ENCODE data around the gene XYLB. TPM values are rescaled to one million over a fixed set of nuclear protein-coding genes. Genes with fewer than 3 reads are reported as not detected.

The XYLB gene
- total RNA-seq, 4 donors from 2014 or later = 2.4 to 5.0 (median 2.5) TPM

GRCh38 chr3:38334142-38335055 lies 12.2 kb upstream of the XYLB start:
- TF ChIP-seq POLR2A (IDR thresholded peaks at IDR 0.05) (no peak), CTCF (IDR thresholded peaks at IDR 0.05) (no peak)
- no peak for DNase-seq
- Histone ChIP-seq H3K36me3 (no peaks in the 10 kb centered on the region), H3K9me3 (no peaks in the 10 kb centered on the region), H3K27ac (no peak overlapping the region), H3K4me3 (no peak overlapping the region), H3K4me1 (no peaks in the 10 kb centered on the region), H3K27me3 (peaks cover 0 to 4% (median 0%) of the 10 kb centered on the region in 4 donors)
- WGBS, 2 donors = 62 to 69% methylated on average over 5 of the region's 5 CpGs
- intact Hi-C loops (cut with DNase I) = no loop called here

GRCh38 chr3:38335263-38335662 lies 11.3 kb upstream of the XYLB start:
- 65 to 89% methylated on average over 6 of the region's 6 CpGs for WGBS, 2 donors
- intact Hi-C loops (cut with DNase I) = no loop called here
- H3K4me3 ChIP-seq = no peak overlapping the region
- no peak for DNase-seq
- TF ChIP-seq POLR2A (IDR thresholded peaks at IDR 0.05) = no peak
- TF ChIP-seq CTCF (IDR thresholded peaks at IDR 0.05) = no peak
- H3K36me3 ChIP-seq = no peaks in the 10 kb centered on the region
- peaks cover 0 to 4% (median 0%) of the 10 kb centered on the region in 4 donors for H3K27me3 ChIP-seq
- H3K4me1 ChIP-seq = no peaks in the 10 kb centered on the region
- no peak overlapping the region for H3K27ac ChIP-seq
- no peaks in the 10 kb centered on the region for H3K9me3 ChIP-seq

GRCh38 chr3:38337703-38338102 lies 8.9 kb upstream of the XYLB start:
- WGBS, 2 donors = 80 to 86% methylated on average over 2 of the region's 2 CpGs
- H3K36me3 ChIP-seq = no peaks in the 10 kb centered on the region
- H3K27ac ChIP-seq = no peak overlapping the region
- DNase-seq = no peak
- H3K4me3 ChIP-seq = no peak overlapping the region
- intact Hi-C loops (cut with DNase I) = no loop called here
- H3K9me3 ChIP-seq = no peaks in the 10 kb centered on the region
- H3K27me3 ChIP-seq = peaks cover 0 to 4% (median 0%) of the 10 kb centered on the region in 4 donors
- TF ChIP-seq CTCF (IDR thresholded peaks at IDR 0.05) (no peak), POLR2A (IDR thresholded peaks at IDR 0.05) (no peak)
- no peaks in the 10 kb centered on the region for H3K4me1 ChIP-seq

- 87 to 89% methylated on average over 3 of the region's 3 CpGs for WGBS, 2 donors
- no peaks in the 10 kb centered on the region for H3K36me3 ChIP-seq
- no peak for TF ChIP-seq POLR2A (IDR thresholded peaks at IDR 0.05)
- no peak for TF ChIP-seq CTCF (IDR thresholded peaks at IDR 0.05)
- DNase-seq = no peak
- peaks cover 0 to 26% (median 7%) of the 10 kb centered on the region in 3 donors for H3K4me1 ChIP-seq
- intact Hi-C loops (cut with DNase I) = no loop called here
- H3K9me3 ChIP-seq = no peaks in the 10 kb centered on the region
- no peak overlapping the region for H3K27ac ChIP-seq
- no peaks in the 10 kb centered on the region for H3K27me3 ChIP-seq
- H3K4me3 ChIP-seq = no peak overlapping the region
These were observed 2.6 kb upstream of the XYLB start for GRCh38 chr3:38343797-38344594.

All from esophagus squamous epithelium (tissue), 5 donors.